Measurements from ENCODE around the gene LY6G5B.
"Not testable (repeated sequence)": the region's sequence is repeated elsewhere in the genome, so short reads cannot be mapped to it uniquely, and the experiment has no call there.

Gene LY6G5B

GRCh38 chr6:31690231-31691077, 20.7 kb downstream of the LY6G5B start:
- in situ Hi-C loops (cut with MboI; ENCODE audit: low sequenced_read_pairs), result no loop called here

GRCh38 chr6:31691078-31691463, 21.3 kb downstream of the LY6G5B start:
- in situ Hi-C loops (cut with MboI; ENCODE audit: low sequenced_read_pairs), result no loop called here

- in situ Hi-C loops (cut with MboI; ENCODE audit: low sequenced_read_pairs), result no loop called here
Measured at GRCh38 chr6:31691564-31692108, 21.9 kb downstream of the LY6G5B start.

- in situ Hi-C loops (cut with MboI; ENCODE audit: low sequenced_read_pairs), result no loop called here
Measured at GRCh38 chr6:31692353-31692752, 22.6 kb downstream of the LY6G5B start.

GRCh38 chr6:31692886-31693285, 23.1 kb downstream of the LY6G5B start:
- in situ Hi-C loops (cut with MboI; ENCODE audit: low sequenced_read_pairs), result no loop called here

GRCh38 chr6:31693535-31693934, 23.8 kb downstream of the LY6G5B start:
- in situ Hi-C loops (cut with MboI; ENCODE audit: low sequenced_read_pairs), result no loop called here

- in situ Hi-C loops (cut with MboI; ENCODE audit: low sequenced_read_pairs), result no loop called here
Measured at GRCh38 chr6:31697555-31697954, 27.8 kb downstream of the LY6G5B start.

- in situ Hi-C loops (cut with MboI; ENCODE audit: low sequenced_read_pairs), result no loop called here
Measured at GRCh38 chr6:31700740-31701401, 31.1 kb downstream of the LY6G5B start.

GRCh38 chr6:31701666-31702404, 32.1 kb downstream of the LY6G5B start:
- in situ Hi-C loops (cut with MboI; ENCODE audit: low sequenced_read_pairs), result no loop called here

- in situ Hi-C loops (cut with MboI; ENCODE audit: low sequenced_read_pairs), result no loop called here
Measured at GRCh38 chr6:31702405-31702818, 32.6 kb downstream of the LY6G5B start.

GRCh38 chr6:31702819-31703716, 33.3 kb downstream of the LY6G5B start, which contains the start of gene ABHD16A:
Gene ABHD16A, minus strand, starts transcription at chr6:31703324. Its CDS starts 43 bp downstream, at chr6:31703281.
- in situ Hi-C loops (cut with MboI; ENCODE audit: low sequenced_read_pairs), result no loop called here

- in situ Hi-C loops (cut with MboI; ENCODE audit: low sequenced_read_pairs), result no loop called here
Measured at GRCh38 chr6:31705931-31706330, 36.2 kb downstream of the LY6G5B start.

GRCh38 chr6:31706599-31706998, 36.8 kb downstream of the LY6G5B start, which contains the start of gene LY6G6F:
Gene LY6G6F, plus strand, starts transcription at chr6:31706866. Its CDS starts 41 bp downstream, at chr6:31706907.
- in situ Hi-C loops (cut with MboI; ENCODE audit: low sequenced_read_pairs), result no loop called here

- in situ Hi-C loops (cut with MboI; ENCODE audit: low sequenced_read_pairs), result no loop called here
Measured at GRCh38 chr6:31707701-31708100, 37.9 kb downstream of the LY6G5B start.

GRCh38 chr6:31708224-31708623, 38.4 kb downstream of the LY6G5B start:
- in situ Hi-C loops (cut with MboI; ENCODE audit: low sequenced_read_pairs), result no loop called here

- in situ Hi-C loops (cut with MboI; ENCODE audit: low sequenced_read_pairs), result not testable (repeated sequence)
Measured at GRCh38 chr6:31709157-31709556, 39.4 kb downstream of the LY6G5B start.

- in situ Hi-C loops (cut with MboI; ENCODE audit: low sequenced_read_pairs), result no loop called here
Measured at GRCh38 chr6:31710523-31711219, 40.9 kb downstream of the LY6G5B start.

- in situ Hi-C loops (cut with MboI; ENCODE audit: low sequenced_read_pairs), result no loop called here
Measured at GRCh38 chr6:31711233-31711632, 41.5 kb downstream of the LY6G5B start.

- in situ Hi-C loops (cut with MboI; ENCODE audit: low sequenced_read_pairs), result no loop called here
Measured at GRCh38 chr6:31712296-31712695, 42.5 kb downstream of the LY6G5B start.
